Effector memory CD4-positive, alpha-beta T cell (primary cell): ENCODE data around the gene ZNF24.

Source experiments
- DNase-seq, 3 donors: peaks; one replicate each; pipeline ENCODE4 v3.0.0-alpha.2; 2020
- H3K27ac ChIP-seq: 2 replicates; pipeline ENCODE4 v1.7.0; 2013; ENCODE audit warnings: mild to moderate bottlenecking, low read length, moderate library complexity; ENCODE audit not compliant: insufficient read depth, poor library complexity, severe bottlenecking
- H3K27me3 ChIP-seq: replicated peaks from 2 replicates; pipeline ENCODE4 v1.7.0; 2013; ENCODE audit warnings: mild to moderate bottlenecking, low read length; ENCODE audit not compliant: insufficient read depth, control insufficient read depth, poor library complexity, severe bottlenecking
- H3K36me3 ChIP-seq: 2 replicates; pipeline ENCODE4 v1.7.0; 2013; ENCODE audit warnings: mild to moderate bottlenecking, low read length, moderate library complexity; ENCODE audit not compliant: control insufficient read depth, insufficient read depth
- H3K4me1 ChIP-seq: 2 replicates; pipeline ENCODE4 v1.7.0; 2013; ENCODE audit warnings: low read length, mild to moderate bottlenecking; ENCODE audit not compliant: control insufficient read depth, insufficient read depth, poor library complexity, severe bottlenecking
- H3K4me3 ChIP-seq: 2 replicates; pipeline ENCODE4 v1.7.0; 2013; ENCODE audit warnings: low read length, low read depth, mild to moderate bottlenecking; ENCODE audit not compliant: insufficient read depth, poor library complexity, severe bottlenecking
- H3K9me3 ChIP-seq: 2 replicates; pipeline ENCODE4 v1.7.0; 2013; ENCODE audit warnings: mild to moderate bottlenecking, low read length, moderate library complexity; ENCODE audit not compliant: control insufficient read depth

Gene ZNF24

GRCh38 chr18:35334821-35335220 is 9.4 kb downstream of the ZNF24 start:
- Histone ChIP-seq H3K4me1 (no peaks in the 10 kb centered on the region), H3K4me3 (no peak overlapping the region), H3K27ac (no peak overlapping the region), H3K9me3 (no peaks in the 10 kb centered on the region), H3K27me3 (no peaks in the 10 kb centered on the region), H3K36me3 (peaks cover 77% of the 10 kb centered on the region)
- no peak for DNase-seq

DNA sequence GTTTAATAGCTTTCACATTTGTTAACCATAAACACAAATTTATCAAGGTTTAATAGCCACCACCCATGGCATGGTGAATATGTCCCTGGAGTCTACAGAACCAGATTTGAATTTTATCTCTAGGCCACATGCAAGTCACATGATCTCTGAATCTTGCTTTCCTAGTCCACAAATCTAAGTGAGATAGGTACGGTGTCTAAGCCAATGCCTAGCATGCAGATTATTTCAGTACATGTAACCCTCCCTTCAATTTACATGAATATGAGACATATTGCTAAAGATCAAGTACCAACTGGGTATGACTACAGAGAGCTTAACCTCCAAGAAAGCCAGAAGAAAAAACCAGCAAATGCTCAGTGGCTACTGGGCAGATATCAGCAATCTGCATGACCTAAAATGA is 10.0 kb downstream of the ZNF24 start:
- no peaks in the 10 kb centered on the region for H3K27me3 ChIP-seq
- no peak overlapping the region for H3K27ac ChIP-seq
- H3K4me3 ChIP-seq: no peak overlapping the region
- no peaks in the 10 kb centered on the region for H3K9me3 ChIP-seq
- no peaks in the 10 kb centered on the region for H3K4me1 ChIP-seq
- DNase-seq: no peak
- peaks cover 71% of the 10 kb centered on the region for H3K36me3 ChIP-seq

DNA sequence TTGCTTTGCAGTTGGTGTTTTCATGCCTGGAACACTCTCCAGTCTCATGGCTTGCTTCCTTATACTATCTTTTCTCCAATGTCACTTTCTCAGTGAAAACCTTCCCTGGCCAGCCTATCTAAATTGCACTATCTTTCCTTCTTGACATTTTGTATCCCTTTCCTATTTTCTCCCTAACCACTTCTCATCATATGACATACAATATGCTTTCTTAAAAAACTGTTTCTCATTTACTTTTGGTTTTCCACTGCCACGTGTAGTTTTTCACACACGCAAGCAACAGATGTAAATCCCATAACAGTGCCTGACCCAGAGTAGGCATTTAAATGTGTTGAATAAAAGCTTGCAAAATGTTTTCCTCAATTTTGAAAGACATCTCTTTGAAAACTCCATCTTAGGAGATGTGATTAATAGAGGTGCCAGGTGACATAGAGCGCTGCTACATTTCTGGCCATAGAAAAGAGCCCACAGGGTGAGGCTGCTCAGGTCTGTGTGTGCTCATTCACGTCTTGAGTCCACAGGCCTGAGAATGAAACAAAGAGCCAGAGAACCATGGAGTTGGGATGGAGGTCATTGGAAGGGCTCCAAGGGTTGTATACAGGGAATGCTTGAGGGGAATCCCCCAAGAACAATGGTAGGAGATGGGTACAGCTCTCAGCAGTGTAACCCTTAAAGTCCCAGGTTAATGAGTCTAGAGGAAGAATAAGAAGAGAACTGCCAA is 12.7 kb downstream of the ZNF24 start:
- H3K4me1 ChIP-seq: no peaks in the 10 kb centered on the region
- H3K9me3 ChIP-seq: no peaks in the 10 kb centered on the region
- DNase-seq: no peak
- H3K36me3 ChIP-seq: peaks cover 44% of the 10 kb centered on the region
- no peaks in the 10 kb centered on the region for H3K27me3 ChIP-seq
- no peak overlapping the region for H3K4me3 ChIP-seq
- H3K27ac ChIP-seq: no peak overlapping the region

GRCh38 chr18:35328868-35329267 is 15.4 kb downstream of the ZNF24 start:
- Histone ChIP-seq H3K36me3 (peaks cover 21% of the 10 kb centered on the region), H3K4me1 (no peaks in the 10 kb centered on the region), H3K27me3 (no peaks in the 10 kb centered on the region), H3K27ac (no peak overlapping the region), H3K4me3 (no peak overlapping the region), H3K9me3 (no peaks in the 10 kb centered on the region)
- DNase-seq: no peak

- peaks cover 7% of the 10 kb centered on the region for H3K36me3 ChIP-seq
- H3K27ac ChIP-seq: no peak overlapping the region
- no peaks in the 10 kb centered on the region for H3K27me3 ChIP-seq
- H3K4me3 ChIP-seq: no peak overlapping the region
- DNase-seq: no peak
- H3K9me3 ChIP-seq: no peaks in the 10 kb centered on the region
- no peaks in the 10 kb centered on the region for H3K4me1 ChIP-seq
These were observed 17.4 kb downstream of the ZNF24 start for GRCh38 chr18:35326695-35327387.

GRCh38 chr18:35324926-35325655 is 19.1 kb downstream of the ZNF24 start:
- Histone ChIP-seq H3K4me3 (no peak overlapping the region), H3K36me3 (no peaks in the 10 kb centered on the region), H3K27ac (no peak overlapping the region), H3K27me3 (no peaks in the 10 kb centered on the region), H3K4me1 (no peaks in the 10 kb centered on the region), H3K9me3 (no peaks in the 10 kb centered on the region)
- no peak for DNase-seq

DNA sequence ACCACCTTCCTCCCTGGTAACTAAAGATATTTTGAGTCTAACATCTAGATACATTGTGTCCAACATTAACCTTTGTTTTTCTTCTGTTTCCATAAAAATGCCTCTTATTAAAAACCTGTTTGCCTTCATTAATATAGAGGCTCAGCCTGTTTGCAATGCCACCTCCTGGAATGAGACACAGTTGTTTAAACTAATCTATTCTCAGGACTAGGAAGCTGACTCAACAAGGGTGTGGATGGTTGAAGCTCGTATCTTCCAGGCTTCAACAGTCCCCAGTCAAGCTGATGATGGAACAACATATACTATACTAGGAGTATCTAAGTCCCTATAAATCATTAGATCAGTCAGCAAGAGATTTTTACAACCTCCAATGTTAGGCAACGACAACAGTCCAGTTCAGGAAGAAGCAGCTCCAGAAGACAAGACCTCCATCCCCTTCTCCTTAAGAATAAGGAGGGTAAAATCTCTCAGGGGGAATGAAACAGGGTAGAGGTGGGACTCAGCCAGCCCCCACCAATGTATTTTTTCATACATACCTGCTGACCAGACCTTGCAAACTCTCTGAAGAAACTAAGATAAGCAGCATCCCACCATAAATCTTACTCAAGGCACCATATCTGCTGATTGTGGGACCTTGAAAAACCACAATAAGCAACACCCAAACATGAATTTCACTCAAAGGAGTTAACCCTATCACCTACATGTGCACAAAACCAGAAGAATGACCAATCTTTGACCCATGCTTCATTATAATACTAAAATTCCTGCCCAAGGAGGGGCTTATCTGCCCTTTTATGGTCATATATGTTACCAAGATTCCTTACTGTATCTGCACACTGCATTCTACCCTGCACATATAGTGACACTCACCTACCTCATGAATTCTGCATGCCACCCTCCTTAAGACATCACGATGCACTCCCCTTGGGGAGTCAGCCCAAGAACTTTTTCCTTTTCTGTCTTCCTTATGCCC is 21.4 kb downstream of the ZNF24 start:
- no peaks in the 10 kb centered on the region for H3K4me1 ChIP-seq
- H3K36me3 ChIP-seq: no peaks in the 10 kb centered on the region
- H3K4me3 ChIP-seq: no peak overlapping the region
- no peaks in the 10 kb centered on the region for H3K27me3 ChIP-seq
- H3K27ac ChIP-seq: no peak overlapping the region
- H3K9me3 ChIP-seq: no peaks in the 10 kb centered on the region
- DNase-seq: no peak

DNA sequence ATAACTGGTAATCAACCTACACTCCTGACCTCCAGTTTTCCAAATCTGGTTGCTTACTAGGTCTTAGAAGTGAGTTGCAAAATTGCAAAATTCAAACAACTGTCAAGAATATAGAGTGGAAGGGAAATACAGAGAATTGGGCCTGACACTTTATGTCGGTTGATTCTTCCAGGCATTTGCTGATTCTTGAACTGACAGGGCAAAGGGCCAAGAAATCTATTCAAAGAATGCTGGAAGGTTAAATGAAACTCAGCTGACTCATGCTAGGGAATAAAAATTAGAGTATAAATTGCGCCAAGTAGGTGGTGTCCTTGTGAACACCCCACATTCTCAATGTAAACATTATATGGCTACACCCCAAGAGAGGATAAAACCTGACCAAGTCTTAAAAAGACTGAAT is 32.7 kb downstream of the ZNF24 start:
- peaks cover 37% of the 10 kb centered on the region for H3K9me3 ChIP-seq
- no peak for DNase-seq

GRCh38 chr18:35306588-35307250 is 37.5 kb downstream of the ZNF24 start:
- peaks cover 51% of the 10 kb centered on the region for H3K36me3 ChIP-seq
- peaks cover 62% of the 10 kb centered on the region for H3K9me3 ChIP-seq
- no peaks in the 10 kb centered on the region for H3K27me3 ChIP-seq
- H3K4me3 ChIP-seq: no peak overlapping the region
- DNase-seq: no peak
- no peaks in the 10 kb centered on the region for H3K4me1 ChIP-seq
- no peak overlapping the region for H3K27ac ChIP-seq

More for the DNA sequence above, 32.7 kb downstream of the ZNF24 start:
- Histone ChIP-seq H3K27ac (no peak overlapping the region), H3K27me3 (no peaks in the 10 kb centered on the region), H3K4me3 (no peak overlapping the region), H3K4me1 (no peaks in the 10 kb centered on the region), H3K36me3 (peaks cover 13% of the 10 kb centered on the region)
